Activated T-cell treated with anti-CD3 and anti-CD28 coated beads, Interleukin-2, amount 50 U/mL, for 1 hour (primary cell): Measurements from ENCODE around the gene DDX1.

ENCODE experiments used
- DNase-seq: peaks from one replicate; pipeline ENCODE4 v3.0.0-alpha.2; 2020

Gene DDX1

DNA sequence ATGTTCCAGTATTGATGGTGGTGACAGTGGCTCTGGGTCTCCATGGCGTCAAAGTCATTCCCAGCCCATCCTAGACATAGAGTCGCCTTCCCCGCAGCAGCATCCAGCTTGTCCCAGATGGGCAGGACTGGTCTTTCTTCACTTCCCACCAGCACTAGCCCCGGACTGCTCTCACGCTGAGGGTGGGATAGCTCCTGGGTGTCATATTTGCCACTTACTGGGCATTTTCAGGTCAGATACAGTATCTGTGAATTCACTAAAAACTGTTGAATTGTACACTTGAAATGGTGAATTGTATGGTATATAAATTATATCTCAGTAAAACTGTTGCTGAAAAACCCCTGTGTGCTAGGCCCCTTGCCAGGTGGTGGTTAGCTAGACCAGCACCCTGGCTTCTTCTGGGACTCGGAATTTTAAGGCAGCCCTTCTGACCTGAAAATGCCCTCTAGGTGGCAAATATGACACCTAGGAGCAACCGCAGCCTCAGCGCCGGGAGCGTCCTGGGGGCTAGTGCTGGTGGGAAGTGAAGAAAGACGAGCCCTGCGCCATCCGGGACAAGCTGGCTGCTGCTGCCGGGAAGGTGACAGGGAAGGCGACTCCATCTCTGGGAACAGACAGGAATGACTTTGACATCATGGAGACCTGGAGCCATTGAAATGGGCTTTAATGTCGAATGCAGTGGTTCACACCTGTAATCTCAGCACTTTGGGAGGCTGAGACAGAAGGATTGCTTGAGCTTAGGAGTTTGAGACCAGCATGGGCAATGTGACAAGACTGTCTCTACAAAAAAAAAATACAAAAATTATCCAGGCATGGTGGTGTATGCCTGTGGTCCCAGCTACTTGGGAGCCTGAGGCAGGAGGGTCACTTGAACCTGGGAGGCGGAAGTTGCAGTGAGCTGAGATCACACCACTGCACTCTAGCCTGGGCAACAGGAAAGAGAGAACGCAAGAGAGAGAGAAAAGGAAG lies 56.2 kb downstream of the DDX1 start:
- no peak for DNase-seq

DNA sequence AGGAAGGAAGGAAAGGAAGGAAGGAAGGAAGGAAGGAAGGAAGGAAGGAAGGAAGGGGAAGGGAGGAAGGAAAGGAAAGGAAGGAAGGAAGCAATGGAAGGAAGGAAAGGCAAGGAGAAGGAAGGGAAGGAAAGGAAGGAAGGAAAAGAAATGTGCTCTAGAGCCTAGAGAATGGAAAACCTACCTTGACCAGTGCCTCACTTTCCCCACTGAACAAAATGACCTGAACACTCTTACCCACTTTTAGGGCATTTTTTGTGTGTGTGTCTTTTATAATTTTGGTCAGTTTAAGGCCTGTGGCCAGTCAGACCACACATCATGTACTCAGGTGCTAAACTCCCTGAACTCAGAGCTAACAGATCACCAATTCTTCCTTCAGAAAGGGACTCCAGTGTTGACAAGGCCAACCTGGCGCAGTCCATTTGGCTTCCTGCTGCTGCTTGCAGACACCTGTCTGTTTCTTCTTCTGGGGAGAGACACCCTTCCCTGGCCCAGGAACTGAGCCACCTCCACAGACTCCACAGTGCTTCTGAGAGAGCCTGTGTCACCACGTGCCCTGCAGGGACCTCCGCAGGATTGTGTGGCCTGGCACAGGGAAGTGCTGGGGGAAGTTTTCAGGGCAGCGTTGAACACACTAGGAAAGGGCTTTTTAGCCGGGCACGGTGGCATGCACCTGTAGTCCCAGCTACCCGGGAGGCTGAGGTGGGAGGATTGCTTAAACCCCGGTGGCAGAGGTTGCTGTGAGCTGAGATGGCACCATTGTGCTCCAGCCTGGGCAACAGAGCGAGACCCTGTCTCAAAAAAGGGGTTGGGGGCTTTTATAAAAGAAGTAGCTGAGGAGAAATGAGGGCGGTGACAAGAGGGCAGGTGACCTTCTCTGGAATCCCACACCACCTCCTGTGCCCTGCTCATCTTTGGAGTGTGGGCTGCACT lies 57.2 kb downstream of the DDX1 start:
- no peak for DNase-seq

DNA sequence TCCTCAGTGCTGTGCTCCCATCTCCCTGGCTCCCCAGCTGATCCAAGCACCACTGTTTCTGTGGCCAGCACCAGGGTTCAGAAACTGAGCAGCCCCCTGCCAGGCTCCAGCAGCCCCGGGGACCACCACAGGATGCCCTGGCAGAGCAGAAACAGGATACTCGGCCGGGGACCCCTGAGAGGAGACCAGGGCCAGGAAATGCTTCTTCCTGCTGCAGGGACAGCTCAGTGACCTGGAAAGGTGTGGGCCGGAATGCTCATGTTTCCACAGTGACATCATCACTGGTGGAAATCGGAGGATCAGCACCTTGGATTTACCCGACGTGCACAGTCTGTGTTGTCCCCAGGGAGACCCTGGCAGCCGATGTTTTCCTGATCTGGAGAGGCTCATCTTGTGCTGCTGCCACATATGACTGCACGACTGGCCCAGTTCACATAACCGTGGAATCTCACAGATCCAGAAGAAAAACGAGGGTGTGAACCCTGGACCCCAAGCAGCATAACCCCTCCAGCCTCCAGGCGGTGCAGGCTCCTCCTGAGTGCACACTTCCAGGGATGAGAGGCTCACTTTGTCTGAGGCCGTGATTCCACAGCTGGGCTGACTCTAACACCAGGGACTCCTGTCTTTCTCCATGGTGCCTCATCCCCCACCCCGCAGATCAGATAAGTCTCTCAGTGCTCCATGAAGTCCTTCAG lies 58.0 kb downstream of the DDX1 start:
- DNase-seq = no peak

DNA sequence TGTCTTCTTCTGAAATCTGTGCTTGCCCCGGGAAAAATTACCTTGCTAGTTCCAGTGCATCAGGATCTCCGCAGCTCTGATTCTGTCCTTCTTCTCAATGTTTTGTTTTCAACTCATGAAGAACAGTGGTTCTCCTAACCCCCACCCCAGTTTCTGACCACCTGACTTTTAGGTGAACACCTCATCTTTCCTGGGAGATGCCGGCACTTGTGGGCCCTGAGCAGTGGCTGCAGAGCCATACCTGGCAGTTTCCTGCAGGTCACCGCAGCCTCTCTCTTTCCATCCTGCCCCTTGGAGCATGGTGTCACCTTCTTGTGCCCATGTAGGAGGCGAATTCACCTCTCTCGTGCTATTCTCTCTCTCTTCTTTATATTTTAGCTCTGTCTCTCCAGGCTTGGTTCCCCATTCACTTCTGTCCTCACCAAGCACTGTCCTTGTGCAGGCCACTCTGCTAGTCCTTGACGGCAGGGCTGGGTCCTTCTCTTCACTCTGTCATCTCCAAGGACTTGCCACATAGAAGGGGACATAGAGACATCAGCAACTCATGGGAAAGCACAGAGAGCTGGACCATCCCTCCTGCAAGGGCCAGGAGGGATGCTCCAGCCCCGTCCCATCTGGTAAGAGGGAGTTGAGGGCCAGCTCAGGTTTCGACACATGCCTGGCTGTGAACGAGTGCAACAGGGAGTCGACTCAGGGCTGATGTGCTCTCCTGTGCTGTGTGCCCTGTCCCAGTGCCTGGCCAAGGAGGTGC lies 59.1 kb downstream of the DDX1 start:
- DNase-seq = no peak

DNA sequence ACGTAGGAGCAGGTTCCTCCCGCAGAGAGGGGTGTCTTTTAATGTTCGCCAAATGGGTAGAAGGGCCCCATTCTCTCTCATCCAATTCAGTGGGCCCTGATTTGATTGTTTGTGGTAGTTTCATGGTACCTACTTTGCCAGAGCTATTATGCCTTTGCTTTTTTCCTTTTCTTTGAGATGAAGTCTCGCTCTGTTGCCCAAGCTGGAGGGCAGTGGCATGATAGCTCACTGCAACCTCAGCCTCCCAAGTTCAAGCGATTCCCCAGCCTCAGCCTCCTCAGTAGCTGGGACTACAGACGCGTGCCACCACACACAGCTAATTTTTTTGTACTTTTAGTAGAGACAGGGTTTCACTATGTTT lies 59.7 kb downstream of the DDX1 start:
- DNase-seq = no peak

DNA sequence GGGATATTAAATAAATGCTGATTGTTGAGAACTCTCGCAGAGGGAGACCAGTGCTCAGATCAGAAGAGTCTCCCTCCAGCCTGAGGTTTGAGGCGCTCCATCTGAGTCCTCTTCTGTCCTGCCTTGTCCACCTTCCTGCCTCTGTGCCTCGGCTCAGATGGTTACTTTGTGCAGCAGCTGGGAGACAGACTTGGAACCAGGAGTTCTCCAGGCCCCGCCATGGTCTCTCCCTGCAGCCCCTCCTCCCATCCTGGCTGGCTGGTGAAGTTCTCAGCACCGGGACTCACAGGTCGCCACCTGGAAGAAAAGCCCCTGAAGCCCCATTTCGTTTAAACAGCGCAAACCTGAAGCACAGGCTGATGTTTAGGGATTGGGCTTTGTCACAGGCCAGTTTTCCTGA lies 60.6 kb downstream of the DDX1 start:
- DNase-seq = no peak

DNA sequence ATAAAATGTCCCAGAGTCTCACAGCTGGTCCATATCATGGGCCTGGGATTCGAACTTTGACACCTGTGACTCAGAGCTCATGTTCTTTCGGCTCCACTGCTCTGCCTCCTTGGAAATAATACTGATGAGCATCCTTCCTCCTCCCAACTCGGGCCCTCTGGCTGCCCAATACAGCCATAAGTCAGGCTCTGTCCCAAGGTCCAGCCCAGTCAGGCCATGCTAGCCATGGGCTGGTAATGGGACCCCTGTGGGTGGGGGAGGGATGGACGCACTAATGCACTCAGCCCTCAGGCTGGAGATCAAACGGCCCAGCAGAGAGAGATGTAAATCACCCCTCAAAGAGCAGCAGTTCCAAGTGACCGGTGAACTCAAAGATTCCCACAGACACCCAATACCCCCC lies 61.1 kb downstream of the DDX1 start:
- DNase-seq = no peak

DNA sequence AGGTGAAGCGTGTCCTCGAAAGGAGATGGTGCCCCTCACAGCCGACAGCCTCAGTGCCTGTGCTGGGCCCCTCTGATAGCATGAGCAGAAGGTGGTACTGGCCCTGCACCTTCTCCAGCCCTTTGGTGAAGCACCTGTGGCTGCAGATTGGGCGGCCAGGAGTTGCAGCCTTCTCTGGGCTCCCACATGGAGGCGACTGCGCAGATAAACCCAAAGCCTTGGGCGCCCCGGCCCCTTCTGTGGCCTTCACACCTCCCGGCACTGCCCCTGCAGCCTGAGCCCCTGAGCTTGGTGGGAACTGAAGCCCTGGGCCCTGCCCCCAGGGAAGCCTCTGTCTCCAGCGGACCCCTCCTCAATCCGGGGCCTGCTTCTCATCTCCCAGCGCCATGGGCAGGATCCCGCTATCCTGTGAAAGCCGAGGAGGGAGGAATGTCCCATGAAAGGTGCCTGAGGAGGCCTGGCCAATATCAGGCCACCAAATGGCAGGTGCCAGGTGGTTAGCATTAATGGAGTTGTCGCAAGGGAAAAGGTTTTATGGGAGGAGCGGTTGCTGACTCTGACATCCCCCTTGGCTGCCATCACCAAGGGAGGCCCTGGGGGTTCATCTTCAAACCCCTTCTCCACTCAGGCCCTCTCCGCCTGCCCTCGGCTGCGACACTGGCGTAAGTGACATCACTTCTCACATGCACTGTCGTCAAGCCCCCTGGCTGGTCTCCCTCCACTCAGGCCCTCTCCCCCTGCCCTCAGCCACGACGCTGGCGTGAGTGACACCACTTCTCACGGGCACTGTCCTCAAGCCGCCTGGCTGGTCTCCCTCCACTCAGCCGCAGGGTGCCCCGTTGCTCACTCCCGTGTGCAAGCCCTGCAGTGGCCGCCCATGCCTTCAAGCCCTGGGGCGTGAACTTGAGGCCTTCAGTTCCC lies 62.4 kb downstream of the DDX1 start:
- DNase-seq = no peak

DNA sequence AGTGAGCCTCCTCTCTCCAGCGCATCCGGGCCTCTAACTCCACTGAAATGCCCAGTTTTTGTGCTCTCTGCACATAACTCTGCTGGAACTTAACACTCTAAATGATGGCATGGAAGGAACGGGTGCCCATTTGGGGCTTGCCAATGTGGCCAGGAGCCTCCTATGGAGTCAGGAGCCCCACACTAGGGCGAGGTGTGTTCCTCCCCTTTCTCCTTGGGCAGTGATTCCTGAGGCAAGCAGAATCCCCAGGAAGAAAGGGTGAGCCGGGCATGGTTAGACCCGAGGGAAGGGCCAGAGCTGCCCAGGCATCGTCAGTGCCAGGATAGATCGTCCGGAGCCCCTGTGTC lies 63.0 kb downstream of the DDX1 start:
- no peak for DNase-seq

DNA sequence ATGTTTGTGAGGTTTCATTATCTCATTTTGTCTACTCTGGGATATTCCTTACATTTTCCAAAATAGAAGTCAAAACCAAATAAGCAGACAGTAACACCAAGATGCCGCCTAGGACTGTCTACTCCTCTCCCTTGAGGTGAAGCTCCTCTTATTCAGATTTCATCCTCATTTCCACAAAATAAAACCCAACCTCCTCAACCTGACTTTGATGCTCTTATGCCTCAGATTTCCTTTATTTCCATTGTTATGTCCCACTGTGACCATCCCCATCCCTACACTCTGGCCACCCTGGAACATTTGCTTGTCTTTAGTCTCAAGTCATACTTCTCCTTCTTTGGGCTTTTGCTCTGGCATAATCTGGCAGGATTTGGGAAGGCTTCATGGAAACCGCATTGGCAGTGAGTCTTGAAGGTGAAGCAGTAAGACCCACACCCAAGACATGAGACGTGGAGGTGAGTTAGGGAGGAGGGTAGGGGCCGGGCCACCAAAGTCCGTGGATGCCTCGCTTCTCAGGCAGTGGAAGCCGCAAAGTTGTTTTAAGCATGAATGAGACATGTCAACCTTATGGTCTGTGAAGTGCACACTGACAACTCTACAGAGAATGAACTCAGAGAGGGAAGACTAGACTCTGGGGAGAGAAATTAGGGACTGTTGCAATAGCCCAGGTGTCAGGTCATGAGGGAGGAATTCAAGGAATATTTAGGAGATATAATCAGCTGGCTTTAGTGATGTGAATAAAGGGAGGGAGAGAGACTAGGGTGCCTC lies 63.6 kb downstream of the DDX1 start:
- DNase-seq = no peak

DNA sequence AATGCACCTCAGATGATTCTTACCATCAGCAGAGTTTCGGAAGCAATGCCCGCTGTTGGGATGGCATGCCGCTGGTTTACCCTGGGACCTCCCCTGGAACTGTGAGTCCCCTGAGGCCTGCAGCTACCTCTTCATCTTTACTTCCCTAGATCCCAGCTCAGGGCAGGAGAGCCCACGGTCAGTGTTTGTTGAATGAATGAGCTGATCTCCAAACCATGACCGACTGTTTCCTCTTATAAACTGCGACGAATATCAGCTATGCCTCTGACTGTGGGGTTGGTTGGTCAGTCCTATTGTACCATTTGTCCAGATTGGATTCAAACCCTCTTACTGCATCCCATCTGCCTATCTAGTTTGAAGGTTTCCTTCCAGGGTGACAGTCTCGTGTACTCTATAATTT lies 64.4 kb downstream of the DDX1 start:
- DNase-seq = no peak

DNA sequence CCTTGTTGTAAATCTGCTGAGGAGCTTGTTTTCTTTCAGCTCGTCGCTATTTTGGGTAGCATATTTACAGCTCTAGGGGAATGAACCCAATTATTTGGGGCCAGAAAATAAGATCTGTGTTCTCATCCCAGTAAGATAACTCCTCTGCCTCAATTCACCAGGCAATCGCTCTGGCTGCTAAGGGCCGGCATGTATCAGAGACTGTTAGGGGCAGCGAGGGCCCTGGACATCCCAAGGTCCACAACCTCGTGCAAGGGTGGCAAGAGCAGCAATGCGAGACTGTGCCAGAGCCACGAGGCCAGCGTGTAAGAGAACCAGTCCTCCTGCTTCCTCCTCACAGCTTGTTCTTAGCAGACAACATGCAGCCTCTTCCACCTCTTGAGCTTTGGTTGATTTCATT lies 66.1 kb downstream of the DDX1 start:
- no peak for DNase-seq

DNA sequence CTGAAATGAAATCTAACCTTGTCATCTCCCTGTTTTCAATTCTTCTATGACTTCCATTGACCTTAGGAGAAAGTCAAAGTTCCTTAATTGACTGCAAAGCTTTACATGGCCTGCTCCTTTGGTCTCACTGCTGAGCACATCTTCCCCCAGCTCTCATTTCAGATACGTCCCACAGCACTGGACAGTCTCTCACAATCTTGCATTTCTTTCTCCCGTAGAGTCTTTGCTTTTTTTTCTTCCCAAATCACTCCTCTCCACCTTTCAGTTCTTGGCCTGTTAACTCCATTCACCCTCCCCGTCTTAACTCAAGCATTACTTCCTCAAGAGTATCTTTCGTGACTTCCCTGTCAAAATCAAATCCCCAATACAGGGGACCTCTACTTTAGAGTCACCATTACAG lies 67.2 kb downstream of the DDX1 start:
- DNase-seq = no peak

DNA sequence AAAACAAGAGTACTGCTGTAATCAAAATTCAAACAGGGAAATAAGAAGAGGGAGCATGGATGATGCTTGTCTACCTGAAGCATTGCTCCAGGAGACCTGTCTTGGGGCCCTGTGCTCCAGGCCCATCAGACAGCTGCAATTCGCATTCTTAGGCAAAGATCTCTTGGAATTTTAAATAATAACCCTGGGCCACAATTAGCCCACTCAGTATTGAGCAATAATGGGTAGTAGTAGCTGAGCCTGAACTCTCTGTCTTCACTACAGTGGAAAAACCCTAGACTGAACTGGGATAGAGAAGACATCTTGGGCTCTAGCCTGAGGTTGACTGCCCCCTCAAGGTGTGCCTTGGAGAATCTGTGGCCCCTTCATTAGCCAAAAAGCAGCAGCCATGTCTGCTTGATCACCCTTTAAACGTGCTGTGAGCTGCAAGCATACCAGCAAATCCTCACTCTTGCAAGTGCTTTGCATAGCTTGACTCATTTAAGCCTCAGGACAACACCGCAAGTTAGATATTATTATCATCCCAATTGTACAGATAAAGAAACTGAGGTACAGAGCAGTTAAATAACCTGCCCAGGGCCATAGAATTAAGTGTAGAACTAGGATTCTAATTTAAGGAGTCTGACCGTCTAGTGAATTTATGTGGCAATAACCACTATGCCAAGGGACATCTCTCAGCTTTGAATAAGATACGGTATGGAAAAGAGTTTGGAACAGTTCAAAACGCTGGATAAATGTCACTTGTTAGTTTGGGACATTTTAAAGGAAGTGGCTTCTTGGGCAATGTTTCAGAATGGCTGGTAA lies 69.0 kb downstream of the DDX1 start:
- no peak for DNase-seq

DNA sequence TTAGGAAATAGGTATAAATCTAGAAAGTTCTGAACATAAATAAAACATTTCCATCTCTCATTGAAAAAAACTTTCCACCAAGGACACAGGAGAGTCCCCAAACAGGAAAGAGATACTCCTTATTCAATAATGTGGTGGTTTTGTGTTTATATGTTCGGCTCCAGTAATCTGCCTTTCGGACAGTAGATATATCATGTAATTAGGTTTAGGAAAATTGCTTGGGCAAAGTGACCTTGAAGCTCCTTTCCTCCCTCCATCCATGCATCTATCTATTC lies 69.6 kb downstream of the DDX1 start:
- no peak for DNase-seq

DNA sequence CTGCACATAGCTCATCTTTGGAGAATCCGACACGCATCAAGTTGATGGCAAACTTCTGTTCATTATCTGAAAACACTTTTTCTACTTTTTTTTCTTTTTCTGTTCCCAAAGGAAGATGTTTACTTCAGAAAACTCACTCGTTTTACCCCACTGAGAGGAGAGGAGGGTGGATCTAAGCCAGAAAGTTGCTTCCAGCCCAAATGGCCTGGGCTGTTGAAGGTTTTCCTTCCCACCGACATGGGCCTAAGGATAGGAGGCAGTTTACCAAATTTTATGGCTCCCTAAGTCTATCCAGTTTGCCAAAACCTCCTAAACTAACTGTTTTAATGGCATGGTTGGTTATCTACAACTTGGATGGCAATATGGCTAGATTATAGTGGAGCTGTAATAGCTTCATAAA lies 70.4 kb downstream of the DDX1 start:
- DNase-seq = no peak

DNA sequence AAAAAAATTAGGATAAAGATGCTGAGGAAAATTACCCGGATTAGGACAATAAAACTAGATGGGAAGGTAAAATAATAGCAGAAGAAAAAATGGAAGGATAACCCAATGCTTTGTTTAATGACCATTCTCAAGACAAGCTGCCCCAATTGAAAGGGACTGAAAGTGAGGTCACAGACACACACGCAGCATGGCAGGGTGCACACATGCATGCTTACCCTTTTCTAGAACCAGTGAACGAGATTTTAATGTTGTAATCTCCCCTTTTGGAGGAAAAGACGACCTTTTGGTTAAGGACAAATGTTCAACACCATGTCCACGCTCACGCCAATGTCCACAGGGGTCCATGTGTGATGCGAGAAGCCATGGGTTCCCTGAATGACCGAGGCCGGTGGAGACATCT lies 70.9 kb downstream of the DDX1 start:
- DNase-seq = no peak

DNA sequence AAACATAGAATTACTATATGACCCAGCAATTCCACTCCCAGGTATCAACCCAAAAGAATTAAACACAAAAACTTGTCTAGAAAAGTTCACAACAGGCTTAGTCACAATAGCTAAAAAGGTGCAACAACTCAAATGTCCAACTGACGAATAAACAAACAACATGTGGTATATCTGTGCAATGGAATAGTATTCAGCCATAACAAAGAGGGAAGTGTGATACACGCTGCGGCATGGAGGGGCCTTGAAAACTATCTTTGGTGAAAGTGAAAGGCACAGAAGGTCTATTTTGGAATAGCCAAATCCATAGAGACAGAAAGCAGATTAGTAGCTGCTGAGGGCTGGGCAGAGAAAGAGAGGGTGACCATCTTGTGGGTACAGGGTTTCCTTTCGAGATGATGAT lies 72.1 kb downstream of the DDX1 start:
- no peak for DNase-seq

DNA sequence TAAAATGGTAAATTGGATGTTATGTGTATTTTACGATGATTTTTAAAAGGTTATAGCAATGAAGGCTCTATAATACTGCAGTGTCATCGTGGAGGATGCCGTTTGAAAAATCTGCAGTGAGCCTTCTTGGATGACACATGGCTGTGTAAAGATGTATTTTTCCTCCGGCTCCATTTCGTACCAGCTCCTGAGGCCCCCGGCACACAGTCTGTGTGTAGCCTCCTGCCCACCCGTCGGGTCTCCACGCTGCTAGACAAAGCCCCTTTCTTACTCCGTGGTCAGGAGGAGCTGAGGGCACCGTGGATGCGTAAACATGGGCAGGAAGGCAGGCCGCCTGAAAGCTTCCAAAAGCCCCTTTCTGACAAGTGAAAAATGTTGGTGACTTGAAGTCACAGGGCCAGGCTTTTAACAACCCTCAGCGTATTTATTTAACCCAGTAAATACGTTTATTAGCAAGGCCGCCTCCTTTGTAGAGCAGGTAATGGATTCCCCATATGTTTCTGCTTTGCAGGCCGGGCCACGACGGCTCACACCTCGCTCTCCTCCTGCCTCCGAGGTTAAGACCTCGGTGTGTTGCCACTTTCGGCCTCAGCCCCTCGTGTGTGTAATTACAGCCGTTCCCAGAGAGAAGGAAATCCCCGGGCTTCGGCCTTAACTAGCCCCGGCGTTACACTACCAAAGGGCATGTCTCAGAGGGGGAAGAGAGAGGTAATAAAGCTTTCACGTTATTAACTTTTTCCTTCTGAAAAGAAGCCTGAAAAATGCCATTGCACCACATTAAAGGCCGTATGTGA lies 72.8 kb downstream of the DDX1 start:
- no peak for DNase-seq
